ENCODE measurements around the gene PRDM16.

Gene PRDM16

GRCh38 chr1:3180915-3181314, 111.9 kb downstream of the PRDM16 start:
- Histone ChIP-seq H3K36me3 (ENCODE audit: control insufficient read depth, insufficient read depth, low read length) (no peaks in the 10 kb centered on the region), H3K9ac (ENCODE audit: low read length) (no peak overlapping the region), H3K27ac (ENCODE audit: low read depth, low read length) (no peak overlapping the region), H3K4me3 (ENCODE audit: low read length) (no peak overlapping the region), H3K4me1 (ENCODE audit: control insufficient read depth, insufficient read depth, low read length) (no peaks in the 10 kb centered on the region), H3K27me3 (ENCODE audit: control insufficient read depth, insufficient read depth, low read length) (no peaks in the 10 kb centered on the region)

DNA sequence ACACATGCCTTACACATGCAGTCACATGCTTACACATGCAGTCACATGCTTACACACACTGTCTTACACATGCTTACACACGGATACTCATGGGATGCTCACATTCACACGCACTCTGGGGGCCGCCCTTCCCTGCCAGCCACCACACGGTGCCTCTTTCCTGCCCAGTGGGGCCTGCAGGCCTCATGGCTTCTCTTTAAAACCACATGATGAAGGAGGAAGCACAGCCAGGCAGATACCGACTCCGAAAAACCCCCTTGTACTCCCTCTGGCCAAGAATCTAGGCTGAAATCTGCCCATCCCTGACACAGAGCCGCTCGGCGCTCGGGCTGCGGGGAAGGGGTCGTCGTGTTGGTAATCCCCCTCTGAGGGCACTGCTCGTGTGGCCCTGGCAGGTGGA, 113.0 kb downstream of the PRDM16 start:
- Histone ChIP-seq H3K4me1 (ENCODE audit: control insufficient read depth, insufficient read depth, low read length) (peaks cover 3% of the 10 kb centered on the region), H3K27ac (ENCODE audit: low read depth, low read length) (no peak overlapping the region), H3K4me3 (ENCODE audit: low read length) (no peak overlapping the region), H3K9ac (ENCODE audit: low read length) (no peak overlapping the region), H3K36me3 (ENCODE audit: control insufficient read depth, insufficient read depth, low read length) (no peaks in the 10 kb centered on the region), H3K27me3 (ENCODE audit: control insufficient read depth, insufficient read depth, low read length) (no peaks in the 10 kb centered on the region)

DNA sequence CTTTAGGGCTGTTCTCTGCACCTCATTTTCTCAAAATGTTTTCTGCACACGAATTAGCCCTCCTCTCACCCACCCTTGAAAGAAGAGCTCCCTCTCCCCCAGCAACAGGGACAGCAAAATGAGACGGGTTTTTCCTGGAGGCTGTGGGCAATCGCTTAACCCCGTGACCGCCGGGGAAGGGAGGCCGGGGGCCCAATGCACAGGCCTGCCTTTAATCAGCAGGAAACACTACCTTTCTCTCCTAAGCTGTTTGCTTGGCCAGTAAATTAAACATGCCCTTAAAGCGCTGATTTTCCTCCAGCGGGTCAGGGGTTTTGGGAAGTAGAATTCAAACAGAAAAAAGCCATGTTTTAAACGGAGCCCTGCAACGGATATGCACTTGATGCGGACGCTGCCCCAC, 114.4 kb downstream of the PRDM16 start:
- no peaks in the 10 kb centered on the region for H3K36me3 ChIP-seq (ENCODE audit: control insufficient read depth, insufficient read depth, low read length)
- peaks cover 3% of the 10 kb centered on the region for H3K4me1 ChIP-seq (ENCODE audit: control insufficient read depth, insufficient read depth, low read length)
- H3K27me3 ChIP-seq (ENCODE audit: control insufficient read depth, insufficient read depth, low read length) = no peaks in the 10 kb centered on the region
- no peak overlapping the region for H3K4me3 ChIP-seq (ENCODE audit: low read length)
- no peak overlapping the region for H3K9ac ChIP-seq (ENCODE audit: low read length)
- H3K27ac ChIP-seq (ENCODE audit: low read depth, low read length) = no peak overlapping the region

DNA sequence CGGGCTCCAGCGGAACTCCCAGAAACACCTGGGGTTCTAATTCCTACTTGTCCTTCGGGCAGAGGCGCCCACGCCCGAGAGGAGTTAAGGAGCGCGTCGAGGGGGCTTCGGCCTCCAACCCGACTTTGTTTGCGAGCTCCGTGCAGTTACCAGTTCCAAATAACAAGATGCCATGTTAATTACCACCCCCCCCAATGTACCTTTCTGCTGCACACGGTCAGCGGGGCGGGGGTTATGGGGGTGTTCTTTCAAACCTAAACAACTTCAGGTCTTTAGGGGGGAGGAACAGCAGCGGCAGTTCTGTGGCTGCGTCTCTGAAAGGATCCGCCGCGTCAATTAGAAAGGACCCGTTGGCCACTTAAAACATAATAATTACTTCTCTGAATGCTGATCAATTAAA, 114.8 kb downstream of the PRDM16 start:
- Histone ChIP-seq H3K9ac (ENCODE audit: low read length) (no peak overlapping the region), H3K27ac (ENCODE audit: low read depth, low read length) (no peak overlapping the region), H3K4me1 (ENCODE audit: control insufficient read depth, insufficient read depth, low read length) (peaks cover 3% of the 10 kb centered on the region), H3K27me3 (ENCODE audit: control insufficient read depth, insufficient read depth, low read length) (no peaks in the 10 kb centered on the region), H3K36me3 (ENCODE audit: control insufficient read depth, insufficient read depth, low read length) (no peaks in the 10 kb centered on the region), H3K4me3 (ENCODE audit: low read length) (no peak overlapping the region)

DNA sequence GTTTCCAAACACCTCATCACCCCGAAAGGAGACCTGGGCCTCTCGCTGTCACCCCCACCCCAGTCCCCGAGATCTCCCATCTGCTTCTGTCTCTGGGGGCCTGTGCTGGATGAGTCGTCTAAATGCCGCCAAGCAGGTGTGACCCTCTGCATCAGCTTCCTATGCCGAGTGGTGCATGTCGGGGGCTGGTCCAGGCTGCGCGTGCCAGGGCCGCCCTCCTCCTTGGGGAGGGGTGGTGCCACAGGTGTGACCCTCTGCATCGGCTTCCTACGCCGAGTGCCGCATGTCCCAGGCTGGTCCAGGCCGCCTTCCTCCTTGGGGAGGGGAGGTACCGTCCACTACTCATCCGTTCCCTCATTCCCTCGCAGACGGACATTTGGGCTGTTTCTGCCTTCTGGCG, 115.7 kb downstream of the PRDM16 start:
- no peak overlapping the region for H3K9ac ChIP-seq (ENCODE audit: low read length)
- H3K27ac ChIP-seq (ENCODE audit: low read depth, low read length) = no peak overlapping the region
- H3K4me1 ChIP-seq (ENCODE audit: control insufficient read depth, insufficient read depth, low read length) = peaks cover 3% of the 10 kb centered on the region
- no peaks in the 10 kb centered on the region for H3K27me3 ChIP-seq (ENCODE audit: control insufficient read depth, insufficient read depth, low read length)
- no peak overlapping the region for H3K4me3 ChIP-seq (ENCODE audit: low read length)
- H3K36me3 ChIP-seq (ENCODE audit: control insufficient read depth, insufficient read depth, low read length) = no peaks in the 10 kb centered on the region

DNA sequence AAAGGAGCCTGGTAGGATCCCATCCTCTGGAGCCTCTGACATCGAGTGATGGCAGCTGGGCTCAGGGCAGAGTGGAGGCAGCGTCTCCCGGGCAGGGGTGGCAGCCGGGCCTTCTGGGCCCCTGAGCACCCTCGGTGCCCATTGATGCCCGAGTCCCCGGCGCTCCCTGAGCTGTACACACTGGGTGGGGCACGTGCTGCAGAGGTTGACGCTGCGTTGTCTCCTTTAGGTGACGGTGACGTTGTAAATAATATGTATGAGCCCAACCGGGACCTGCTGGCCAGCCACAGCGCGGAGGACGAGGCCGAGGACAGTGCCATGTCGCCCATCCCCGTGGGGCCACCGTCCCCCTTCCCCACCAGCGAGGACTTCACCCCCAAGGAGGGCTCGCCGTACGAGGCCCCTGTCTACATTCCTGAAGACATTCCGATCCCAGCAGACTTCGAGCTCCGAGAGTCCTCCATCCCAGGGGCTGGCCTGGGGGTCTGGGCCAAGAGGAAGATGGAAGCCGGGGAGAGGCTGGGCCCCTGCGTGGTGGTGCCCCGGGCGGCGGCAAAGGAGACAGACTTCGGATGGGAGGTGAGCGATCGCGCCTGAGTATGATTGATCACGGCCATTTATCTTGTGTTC, 117.0 kb downstream of the PRDM16 start:
- Histone ChIP-seq H3K9ac (ENCODE audit: low read length) (no peak overlapping the region), H3K4me3 (ENCODE audit: low read length) (peak overlapping the region; percentile 33), H3K27ac (ENCODE audit: low read depth, low read length) (no peak overlapping the region), H3K36me3 (ENCODE audit: control insufficient read depth, insufficient read depth, low read length) (no peaks in the 10 kb centered on the region), H3K4me1 (ENCODE audit: control insufficient read depth, insufficient read depth, low read length) (peaks cover 3% of the 10 kb centered on the region), H3K27me3 (ENCODE audit: control insufficient read depth, insufficient read depth, low read length) (no peaks in the 10 kb centered on the region)

GRCh38 chr1:3186526-3186921, 117.5 kb downstream of the PRDM16 start:
- Histone ChIP-seq H3K4me1 (ENCODE audit: control insufficient read depth, insufficient read depth, low read length) (peaks cover 3% of the 10 kb centered on the region), H3K27me3 (ENCODE audit: control insufficient read depth, insufficient read depth, low read length) (no peaks in the 10 kb centered on the region), H3K9ac (ENCODE audit: low read length) (no peak overlapping the region), H3K27ac (ENCODE audit: low read depth, low read length) (no peak overlapping the region), H3K36me3 (ENCODE audit: control insufficient read depth, insufficient read depth, low read length) (no peaks in the 10 kb centered on the region), H3K4me3 (ENCODE audit: low read length) (peak overlapping the region; percentile 33)

- Histone ChIP-seq H3K36me3 (ENCODE audit: control insufficient read depth, insufficient read depth, low read length) (no peaks in the 10 kb centered on the region), H3K4me1 (ENCODE audit: control insufficient read depth, insufficient read depth, low read length) (peaks cover 3% of the 10 kb centered on the region), H3K27ac (ENCODE audit: low read depth, low read length) (no peak overlapping the region), H3K27me3 (ENCODE audit: control insufficient read depth, insufficient read depth, low read length) (no peaks in the 10 kb centered on the region), H3K4me3 (ENCODE audit: low read length) (no peak overlapping the region), H3K9ac (ENCODE audit: low read length) (no peak overlapping the region)
These were observed 118.6 kb downstream of the PRDM16 start for GRCh38 chr1:3187415-3188149.

- H3K9ac ChIP-seq (ENCODE audit: low read length) = no peak overlapping the region
- H3K27me3 ChIP-seq (ENCODE audit: control insufficient read depth, insufficient read depth, low read length) = no peaks in the 10 kb centered on the region
These were observed 119.4 kb downstream of the PRDM16 start for GRCh38 chr1:3188150-3188971.

DNA sequence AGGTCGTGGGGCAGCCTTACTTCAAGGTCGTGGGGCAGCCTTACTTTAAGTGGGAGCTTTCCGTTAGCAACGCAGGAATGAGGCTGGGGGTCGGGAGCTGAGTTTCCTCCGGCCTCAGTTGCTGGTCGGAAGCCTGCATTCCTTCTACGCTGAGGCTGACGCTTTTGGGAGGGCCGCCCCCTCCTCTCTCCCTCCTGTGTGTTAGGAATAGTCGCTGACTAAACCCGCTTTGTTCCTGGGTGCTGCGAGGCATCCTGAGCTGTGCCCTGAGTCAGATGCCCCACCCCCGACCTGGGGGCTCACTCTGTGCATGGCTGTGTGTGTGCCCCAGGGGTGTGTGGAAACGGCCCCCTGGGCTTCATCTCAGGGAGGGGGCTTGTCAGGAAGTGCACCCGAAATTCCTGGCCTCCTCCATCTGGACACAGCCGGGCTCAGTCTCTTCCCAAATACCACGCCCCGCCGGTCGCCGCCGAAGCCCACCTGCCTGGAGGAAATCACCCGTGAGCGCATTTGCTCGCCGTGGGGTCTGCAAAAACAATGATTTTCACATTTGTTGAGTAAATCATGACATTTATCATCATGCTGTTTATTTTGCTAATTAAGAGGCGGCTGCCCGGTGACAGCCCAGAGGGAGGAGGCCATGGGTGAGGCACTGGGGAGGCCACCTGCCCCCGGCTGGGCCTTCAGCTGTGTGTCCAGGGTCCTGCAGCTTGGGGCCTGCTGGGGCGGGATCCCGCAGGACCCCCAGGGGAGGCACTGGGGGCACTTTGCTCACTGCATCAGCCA, 121.4 kb downstream of the PRDM16 start:
- H3K36me3 ChIP-seq (ENCODE audit: control insufficient read depth, insufficient read depth, low read length) = no peaks in the 10 kb centered on the region
- H3K27me3 ChIP-seq (ENCODE audit: control insufficient read depth, insufficient read depth, low read length) = no peaks in the 10 kb centered on the region
- no peak overlapping the region for H3K4me3 ChIP-seq (ENCODE audit: low read length)
- H3K9ac ChIP-seq (ENCODE audit: low read length) = no peak overlapping the region
- H3K4me1 ChIP-seq (ENCODE audit: control insufficient read depth, insufficient read depth, low read length) = peaks cover 3% of the 10 kb centered on the region
- no peak overlapping the region for H3K27ac ChIP-seq (ENCODE audit: low read depth, low read length)

More at GRCh38 chr1:3188150-3188971, 119.4 kb downstream of the PRDM16 start:
- peaks cover 3% of the 10 kb centered on the region for H3K4me1 ChIP-seq (ENCODE audit: control insufficient read depth, insufficient read depth, low read length)
- no peak overlapping the region for H3K4me3 ChIP-seq (ENCODE audit: low read length)
- H3K27ac ChIP-seq (ENCODE audit: low read depth, low read length) = no peak overlapping the region
- no peaks in the 10 kb centered on the region for H3K36me3 ChIP-seq (ENCODE audit: control insufficient read depth, insufficient read depth, low read length)

- Histone ChIP-seq H3K9ac (ENCODE audit: low read length) (no peak overlapping the region), H3K4me1 (ENCODE audit: control insufficient read depth, insufficient read depth, low read length) (no peaks in the 10 kb centered on the region), H3K27me3 (ENCODE audit: control insufficient read depth, insufficient read depth, low read length) (no peaks in the 10 kb centered on the region), H3K4me3 (ENCODE audit: low read length) (no peak overlapping the region), H3K36me3 (ENCODE audit: control insufficient read depth, insufficient read depth, low read length) (no peaks in the 10 kb centered on the region), H3K27ac (ENCODE audit: low read depth, low read length) (no peak overlapping the region)
These were observed 123.4 kb downstream of the PRDM16 start for GRCh38 chr1:3192361-3192760.

DNA sequence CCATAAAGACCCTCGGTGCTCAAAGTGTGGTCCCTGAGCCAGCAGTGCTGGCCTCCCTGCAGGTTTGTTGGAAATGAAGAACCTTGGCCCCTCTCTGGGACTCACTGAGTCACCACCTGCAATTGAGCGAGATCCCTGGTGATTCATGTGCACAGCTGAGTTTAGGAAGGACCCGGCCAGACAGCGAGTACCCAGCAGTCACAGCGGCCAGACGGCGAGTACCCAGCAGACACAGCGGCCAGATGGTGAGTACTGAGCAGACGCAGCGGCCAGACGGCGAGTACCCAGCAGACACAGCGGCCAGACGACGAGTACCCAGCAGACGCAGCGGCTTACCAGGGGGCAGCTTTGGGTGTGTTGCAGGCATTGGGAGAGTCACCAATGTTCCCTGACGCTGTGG, 123.8 kb downstream of the PRDM16 start:
- no peaks in the 10 kb centered on the region for H3K27me3 ChIP-seq (ENCODE audit: control insufficient read depth, insufficient read depth, low read length)
- no peak overlapping the region for H3K27ac ChIP-seq (ENCODE audit: low read depth, low read length)
- H3K4me3 ChIP-seq (ENCODE audit: low read length) = no peak overlapping the region
- H3K36me3 ChIP-seq (ENCODE audit: control insufficient read depth, insufficient read depth, low read length) = no peaks in the 10 kb centered on the region
- no peaks in the 10 kb centered on the region for H3K4me1 ChIP-seq (ENCODE audit: control insufficient read depth, insufficient read depth, low read length)
- H3K9ac ChIP-seq (ENCODE audit: low read length) = no peak overlapping the region

Measured in rectal smooth muscle tissue (tissue), 1 donor.